Fibroblast of villous mesenchyme (primary cell): Measurements from ENCODE around the gene RREB1. TPM values are rescaled to one million over a fixed set of nuclear protein-coding genes. Genes with fewer than 3 reads are reported as not detected.

Experiments
- DNase-seq: peaks from one replicate; pipeline ENCODE4 v3.0.0-alpha.2; 2010; ENCODE audit warnings: low read depth
- H3K4me3 ChIP-seq: 2 replicates; pipeline ENCODE4 v1.5.1; 2011; ENCODE audit warnings: low read depth, mild to moderate bottlenecking, low read length
- CTCF ChIP-seq: IDR thresholded peaks from 2 replicates; pipeline ENCODE4 v1.5.1; 2012; ENCODE audit warnings: low read depth, mild to moderate bottlenecking, low read length; ENCODE audit not compliant: insufficient read depth
- total RNA-seq: library from RNA; depleted of rRNA; stranded (reverse); fragments of >200 nt; gene quantifications from 2 replicates; pipeline ENCODE4 v1.2.3, GENCODE V29; 2012

The RREB1 gene
- total RNA-seq, 1 donor, result 26.3 TPM

- no peak overlapping the region for H3K4me3 ChIP-seq
- TF ChIP-seq CTCF, result no peak
- DNase-seq, result no peak
These were observed 80.7 kb downstream of the RREB1 start for GRCh38 chr6:7188492-7188891.

- TF ChIP-seq CTCF, result no peak
- no peak for DNase-seq
- no peak overlapping the region for H3K4me3 ChIP-seq
These were observed 81.5 kb downstream of the RREB1 start for GRCh38 chr6:7189101-7189758.

GRCh38 chr6:7190791-7191190 is 83.0 kb downstream of the RREB1 start:
- no peak for TF ChIP-seq CTCF
- no peak overlapping the region for H3K4me3 ChIP-seq
- DNase-seq, result no peak

GRCh38 chr6:7193122-7193521 is 85.4 kb downstream of the RREB1 start:
- DNase-seq, result no peak
- no peak for TF ChIP-seq CTCF
- no peak overlapping the region for H3K4me3 ChIP-seq

GRCh38 chr6:7194657-7195056 is 86.9 kb downstream of the RREB1 start:
- no peak overlapping the region for H3K4me3 ChIP-seq
- DNase-seq, result no peak
- no peak for TF ChIP-seq CTCF

GRCh38 chr6:7195339-7196018 is 87.7 kb downstream of the RREB1 start:
- DNase-seq, result no peak
- H3K4me3 ChIP-seq, result no peak overlapping the region
- TF ChIP-seq CTCF, result no peak
